ENCODE measurements around the gene UNC13C.

The UNC13C gene

GRCh38 chr15:54506977-54507524, 528.8 kb downstream of the UNC13C start:
- DNase-seq, result no peak

- DNase-seq, result no peak
Observed at GRCh38 chr15:54514601-54515000, 536.4 kb downstream of the UNC13C start.

GRCh38 chr15:54515664-54516582, 537.7 kb downstream of the UNC13C start:
- no peak for DNase-seq

GRCh38 chr15:54517366-54517765, 539.1 kb downstream of the UNC13C start:
- no peak for DNase-seq

GRCh38 chr15:54518156-54518882, 540.1 kb downstream of the UNC13C start:
- no peak for DNase-seq

- DNase-seq, result no peak
Observed at GRCh38 chr15:54519577-54519976, 541.3 kb downstream of the UNC13C start.

- DNase-seq, result no peak
Observed at GRCh38 chr15:54520616-54521015, 542.4 kb downstream of the UNC13C start.

- no peak for DNase-seq
Observed at GRCh38 chr15:54521206-54521605, 543.0 kb downstream of the UNC13C start.

GRCh38 chr15:54528021-54528420, 549.8 kb downstream of the UNC13C start:
- no peak for DNase-seq

- no peak for DNase-seq
Observed at GRCh38 chr15:54540721-54541120, 562.5 kb downstream of the UNC13C start.

GRCh38 chr15:54547491-54547890, 569.2 kb downstream of the UNC13C start:
- no peak for DNase-seq

GRCh38 chr15:54550954-54551353, 572.7 kb downstream of the UNC13C start:
- no peak for DNase-seq

- no peak for DNase-seq
Observed at GRCh38 chr15:54556231-54556630, 578.0 kb downstream of the UNC13C start.

- no peak for DNase-seq
Observed at GRCh38 chr15:54559405-54560069, 581.3 kb downstream of the UNC13C start.

- DNase-seq, result no peak
Observed at GRCh38 chr15:54560417-54560816, 582.2 kb downstream of the UNC13C start.

- DNase-seq, result no peak
Observed at GRCh38 chr15:54564166-54564565, 585.9 kb downstream of the UNC13C start.

GRCh38 chr15:54566654-54567053, 588.4 kb downstream of the UNC13C start:
- no peak for DNase-seq

GRCh38 chr15:54567408-54568035, 589.3 kb downstream of the UNC13C start:
- DNase-seq, result no peak

GRCh38 chr15:54568381-54568780, 590.1 kb downstream of the UNC13C start:
- DNase-seq, result no peak

- no peak for DNase-seq
Observed at GRCh38 chr15:54571576-54571975, 593.3 kb downstream of the UNC13C start.

- DNase-seq, result no peak
Observed at GRCh38 chr15:54575586-54575985, 597.3 kb downstream of the UNC13C start.

GRCh38 chr15:54576298-54576935, 598.2 kb downstream of the UNC13C start:
- no peak for DNase-seq
